Measurements from ENCODE around the gene GUCY1A2.

Gene GUCY1A2

DNA sequence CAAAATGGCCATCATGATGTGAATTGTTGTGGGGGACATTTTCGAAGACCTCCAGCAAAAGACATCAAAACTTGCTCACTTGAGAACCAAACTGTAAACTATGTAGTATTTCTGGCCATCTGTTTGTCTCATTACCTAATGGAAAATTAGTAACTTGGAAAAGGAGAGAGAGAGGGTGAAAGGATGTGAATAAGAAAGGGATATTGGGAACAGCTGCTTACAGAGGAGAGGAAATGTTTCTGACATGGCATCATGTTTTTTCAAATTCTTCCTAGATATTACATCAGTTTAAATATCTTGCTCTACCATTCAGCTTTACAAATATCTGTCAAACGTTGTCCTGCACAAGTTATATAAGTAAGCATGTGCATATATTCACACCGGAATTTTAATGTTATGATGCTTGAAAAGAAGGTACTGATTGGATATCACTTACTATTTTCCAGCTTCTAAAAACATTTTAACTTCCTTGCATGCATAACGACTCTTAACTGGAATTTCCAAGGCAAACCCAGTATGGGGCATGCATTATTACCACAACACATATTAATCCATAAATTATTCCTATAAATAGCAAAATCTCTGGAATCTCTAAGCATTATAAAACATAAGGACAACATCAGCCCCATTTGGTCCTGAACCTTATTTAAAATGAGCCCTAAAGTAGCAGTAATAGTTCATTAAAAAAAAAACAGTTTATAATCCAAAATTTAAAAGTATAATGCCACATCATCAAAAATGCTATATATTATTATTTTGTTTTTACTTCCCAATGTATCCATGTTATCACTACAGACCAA lies 20.0 kb downstream of the GUCY1A2 start:
- Histone ChIP-seq H3K27ac (ENCODE audit: low read depth, low read length) (no peak overlapping the region), H3K4me1 (ENCODE audit: control insufficient read depth, insufficient read depth, low read length) (peaks cover 8% of the 10 kb centered on the region; the same call in 1 of the 2 replicates)

DNA sequence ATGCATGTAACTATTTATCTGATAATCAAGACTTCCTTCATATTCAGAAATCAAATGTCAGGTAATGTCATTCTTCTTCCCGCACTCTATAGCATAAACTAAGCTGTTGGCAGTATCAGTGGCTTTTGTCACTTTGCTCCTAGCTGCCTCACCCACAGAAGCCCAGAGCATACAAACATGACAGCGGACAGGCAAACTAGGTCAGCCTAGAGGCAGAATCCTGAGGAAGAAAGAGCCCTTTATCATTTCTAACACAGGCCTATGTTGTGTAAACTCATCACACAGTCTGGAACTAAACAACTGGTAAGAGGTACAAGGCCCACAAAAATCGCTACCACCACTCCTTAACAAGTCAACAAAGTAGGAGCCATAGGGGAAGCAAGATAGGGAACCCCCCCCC lies 21.0 kb downstream of the GUCY1A2 start:
- no peak overlapping the region for H3K27ac ChIP-seq (ENCODE audit: low read depth, low read length)
- H3K36me3 ChIP-seq (ENCODE audit: control insufficient read depth, insufficient read depth, low read length) = no peaks in the 10 kb centered on the region
- H3K9me3 ChIP-seq (ENCODE audit: control insufficient read depth, insufficient read depth, low read length) = no peaks in the 10 kb centered on the region
- H3K9ac ChIP-seq (ENCODE audit: low read depth, low read length) = no peak overlapping the region
- H3K4me3 ChIP-seq (ENCODE audit: low read depth, low read length) = no peak overlapping the region
- peaks cover 8% of the 10 kb centered on the region; the same call in 1 of the 2 replicates for H3K4me1 ChIP-seq (ENCODE audit: control insufficient read depth, insufficient read depth, low read length)
- no peaks in the 10 kb centered on the region for H3K27me3 ChIP-seq (ENCODE audit: control insufficient read depth, insufficient read depth, low read length)

More for the DNA sequence above, 20.0 kb downstream of the GUCY1A2 start:
- no peaks in the 10 kb centered on the region for H3K9me3 ChIP-seq (ENCODE audit: control insufficient read depth, insufficient read depth, low read length)
- no peak overlapping the region for H3K9ac ChIP-seq (ENCODE audit: low read depth, low read length)
- no peak overlapping the region for H3K4me3 ChIP-seq (ENCODE audit: low read depth, low read length)
- H3K36me3 ChIP-seq (ENCODE audit: control insufficient read depth, insufficient read depth, low read length) = no peaks in the 10 kb centered on the region
- no peaks in the 10 kb centered on the region for H3K27me3 ChIP-seq (ENCODE audit: control insufficient read depth, insufficient read depth, low read length)

DNA sequence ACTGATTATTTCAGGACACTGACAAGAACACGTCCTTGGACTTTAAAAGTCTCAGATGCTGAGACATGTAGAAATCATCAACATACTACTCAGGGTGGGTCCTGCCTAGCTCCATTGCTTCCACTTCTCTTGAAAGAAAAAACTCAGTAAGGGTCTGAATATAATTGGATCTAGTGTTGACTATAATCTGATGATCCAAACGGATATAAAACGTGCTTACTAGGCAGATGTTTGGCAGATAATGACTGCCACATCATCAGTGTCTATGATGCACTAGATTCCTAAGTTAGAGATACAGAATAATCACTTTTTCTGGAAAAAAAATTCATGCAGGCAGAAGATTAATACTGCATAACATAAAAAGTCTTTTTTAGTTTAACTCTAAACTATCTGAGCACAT lies 21.6 kb downstream of the GUCY1A2 start:
- H3K36me3 ChIP-seq (ENCODE audit: control insufficient read depth, insufficient read depth, low read length) = no peaks in the 10 kb centered on the region
- H3K4me3 ChIP-seq (ENCODE audit: low read depth, low read length) = no peak overlapping the region
- H3K27me3 ChIP-seq (ENCODE audit: control insufficient read depth, insufficient read depth, low read length) = no peaks in the 10 kb centered on the region
- peaks cover 8% of the 10 kb centered on the region; the same call in 1 of the 2 replicates for H3K4me1 ChIP-seq (ENCODE audit: control insufficient read depth, insufficient read depth, low read length)
- no peak overlapping the region for H3K9ac ChIP-seq (ENCODE audit: low read depth, low read length)
- no peaks in the 10 kb centered on the region for H3K9me3 ChIP-seq (ENCODE audit: control insufficient read depth, insufficient read depth, low read length)
- no peak overlapping the region for H3K27ac ChIP-seq (ENCODE audit: low read depth, low read length)

DNA sequence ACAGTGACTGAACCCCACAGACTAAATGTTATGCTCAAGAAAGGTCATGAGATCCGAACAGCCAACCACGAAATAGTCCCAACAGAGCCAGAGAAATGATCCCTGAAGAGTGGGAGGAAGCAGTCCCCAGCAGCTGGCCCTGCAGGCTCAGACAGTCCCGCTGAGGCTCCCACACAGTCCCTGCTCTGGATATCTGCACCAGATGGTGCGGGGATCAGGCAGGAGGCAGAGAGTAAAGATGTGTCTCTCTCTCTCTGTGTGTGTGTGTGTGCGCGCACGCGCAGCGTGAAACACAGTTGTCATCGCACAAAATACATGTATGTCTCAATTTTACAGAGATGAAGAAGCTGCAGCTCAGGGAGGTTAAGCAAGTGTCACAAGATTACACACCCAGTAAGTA lies 27.9 kb downstream of the GUCY1A2 start:
- Histone ChIP-seq H3K36me3 (ENCODE audit: control insufficient read depth, insufficient read depth, low read length) (no peaks in the 10 kb centered on the region), H3K9me3 (ENCODE audit: control insufficient read depth, insufficient read depth, low read length) (no peaks in the 10 kb centered on the region), H3K27ac (ENCODE audit: low read depth, low read length) (no peak overlapping the region), H3K4me3 (ENCODE audit: low read depth, low read length) (no peak overlapping the region), H3K9ac (ENCODE audit: low read depth, low read length) (no peak overlapping the region), H3K4me1 (ENCODE audit: control insufficient read depth, insufficient read depth, low read length) (no peaks in the 10 kb centered on the region), H3K27me3 (ENCODE audit: control insufficient read depth, insufficient read depth, low read length) (no peaks in the 10 kb centered on the region)

DNA sequence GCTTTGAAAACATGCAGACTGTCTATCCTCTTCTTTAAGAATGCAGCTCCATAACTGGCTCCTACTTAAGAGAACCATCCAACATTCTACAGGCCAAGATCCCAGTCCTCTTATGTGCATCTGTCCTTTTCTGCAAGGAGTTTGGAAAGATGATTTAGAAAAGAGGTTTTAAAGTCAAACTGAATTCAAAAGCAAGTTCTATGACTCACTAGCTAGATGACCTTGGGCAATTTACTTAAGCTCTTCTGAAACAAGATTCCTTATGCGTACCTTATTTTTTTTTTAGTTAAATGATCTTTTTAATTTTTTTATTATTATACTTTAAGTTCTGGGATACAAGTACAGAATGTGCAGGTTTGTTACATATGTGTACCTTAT lies 29.2 kb downstream of the GUCY1A2 start:
- H3K4me3 ChIP-seq (ENCODE audit: low read depth, low read length) = no peak overlapping the region
- no peak overlapping the region for H3K27ac ChIP-seq (ENCODE audit: low read depth, low read length)
- H3K9me3 ChIP-seq (ENCODE audit: control insufficient read depth, insufficient read depth, low read length) = no peaks in the 10 kb centered on the region
- peaks cover 2% of the 10 kb centered on the region; the same call in 1 of the 2 replicates for H3K4me1 ChIP-seq (ENCODE audit: control insufficient read depth, insufficient read depth, low read length)
- no peaks in the 10 kb centered on the region for H3K27me3 ChIP-seq (ENCODE audit: control insufficient read depth, insufficient read depth, low read length)
- H3K36me3 ChIP-seq (ENCODE audit: control insufficient read depth, insufficient read depth, low read length) = no peaks in the 10 kb centered on the region
- H3K9ac ChIP-seq (ENCODE audit: low read depth, low read length) = no peak overlapping the region

DNA sequence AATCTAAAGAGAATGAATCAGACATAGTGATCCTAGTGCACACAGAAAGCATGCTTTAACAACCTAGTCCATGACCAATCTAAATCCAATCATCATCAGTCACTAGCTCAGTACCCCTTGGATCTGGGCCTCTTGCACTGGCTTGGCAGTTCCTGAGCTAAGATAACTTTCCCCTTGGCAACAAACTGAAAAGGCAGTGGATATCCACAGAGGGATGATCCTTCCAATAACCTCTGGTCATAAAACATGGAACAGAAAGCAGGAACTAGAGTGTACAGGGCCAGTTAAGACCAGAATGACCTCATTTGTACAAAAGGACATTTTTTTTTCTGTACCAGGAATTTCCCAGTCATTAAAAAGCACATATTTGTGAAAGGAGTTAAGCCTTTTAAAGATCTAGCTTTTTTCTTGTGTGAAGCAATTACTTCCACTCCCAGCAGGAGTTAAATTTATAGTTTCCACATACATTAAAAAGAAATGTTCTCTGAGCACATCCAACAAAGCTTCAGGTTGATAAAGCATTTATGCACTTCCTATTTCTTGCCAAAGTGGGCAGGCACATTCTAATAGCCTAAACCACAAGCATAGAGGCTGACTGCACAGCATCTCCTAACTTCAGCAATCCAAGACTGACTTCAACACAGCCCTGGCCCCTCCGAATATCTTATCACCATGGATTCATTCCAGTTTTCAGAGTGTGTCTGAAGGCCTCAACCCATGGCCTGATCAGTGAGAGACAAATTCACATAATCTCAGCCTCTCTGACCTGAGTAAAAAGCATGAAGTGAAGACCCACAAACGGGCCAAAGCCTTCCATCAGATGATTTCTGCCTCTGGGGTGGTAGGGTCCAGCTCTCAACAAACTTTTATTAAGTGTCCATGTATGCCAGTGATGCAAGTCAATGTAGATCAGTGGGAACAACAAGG lies 29.9 kb downstream of the GUCY1A2 start:
- Histone ChIP-seq H3K4me1 (ENCODE audit: control insufficient read depth, insufficient read depth, low read length) (peaks cover 8% of the 10 kb centered on the region; the same call in 1 of the 2 replicates), H3K9me3 (ENCODE audit: control insufficient read depth, insufficient read depth, low read length) (no peaks in the 10 kb centered on the region), H3K27ac (ENCODE audit: low read depth, low read length) (no peak overlapping the region), H3K36me3 (ENCODE audit: control insufficient read depth, insufficient read depth, low read length) (no peaks in the 10 kb centered on the region), H3K27me3 (ENCODE audit: control insufficient read depth, insufficient read depth, low read length) (no peaks in the 10 kb centered on the region), H3K4me3 (ENCODE audit: low read depth, low read length) (no peak overlapping the region), H3K9ac (ENCODE audit: low read depth, low read length) (no peak overlapping the region)

DNA sequence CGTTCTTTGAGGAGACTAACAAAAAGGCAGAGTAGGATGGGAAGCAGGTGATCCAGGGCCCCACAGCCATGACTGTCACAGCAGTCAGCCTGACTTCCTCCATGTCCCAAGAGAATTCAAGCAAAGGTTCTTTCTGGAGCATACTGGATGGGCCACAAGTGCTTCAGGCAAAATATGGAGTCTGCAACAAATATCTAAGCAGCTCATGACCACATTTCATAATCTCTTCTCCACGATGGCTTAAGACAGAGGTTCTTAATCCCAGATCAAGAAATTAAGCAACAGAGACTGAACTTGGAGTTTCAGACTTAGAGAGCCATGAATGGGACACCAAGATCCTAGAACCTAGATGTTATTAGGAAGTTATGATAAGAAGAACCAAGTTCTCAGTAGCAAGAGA lies 31.6 kb downstream of the GUCY1A2 start:
- Histone ChIP-seq H3K4me3 (ENCODE audit: low read depth, low read length) (no peak overlapping the region), H3K9ac (ENCODE audit: low read depth, low read length) (no peak overlapping the region), H3K9me3 (ENCODE audit: control insufficient read depth, insufficient read depth, low read length) (no peaks in the 10 kb centered on the region), H3K4me1 (ENCODE audit: control insufficient read depth, insufficient read depth, low read length) (peaks cover 9% of the 10 kb centered on the region; the same call in 1 of the 2 replicates), H3K27me3 (ENCODE audit: control insufficient read depth, insufficient read depth, low read length) (no peaks in the 10 kb centered on the region), H3K36me3 (ENCODE audit: control insufficient read depth, insufficient read depth, low read length) (no peaks in the 10 kb centered on the region), H3K27ac (ENCODE audit: low read depth, low read length) (no peak overlapping the region)

DNA sequence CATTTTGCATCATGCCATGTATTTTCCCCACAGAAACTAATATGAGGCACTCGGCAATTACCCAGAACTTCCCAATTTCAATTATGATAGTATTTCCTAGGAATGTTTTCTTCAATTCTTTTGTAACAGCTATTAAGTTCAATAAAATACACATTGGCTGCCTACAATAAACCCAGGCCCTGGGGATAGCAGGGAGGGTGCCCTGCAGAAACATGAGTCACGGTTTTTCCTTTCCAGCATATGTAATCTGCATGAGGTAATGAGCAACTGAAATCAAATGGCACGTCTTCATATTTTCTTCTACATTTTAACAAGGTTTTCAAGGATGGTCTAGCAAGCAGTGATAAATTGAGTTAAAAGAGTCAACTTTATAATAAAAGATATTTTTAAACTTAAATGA lies 32.0 kb downstream of the GUCY1A2 start:
- Histone ChIP-seq H3K9me3 (ENCODE audit: control insufficient read depth, insufficient read depth, low read length) (no peaks in the 10 kb centered on the region), H3K4me1 (ENCODE audit: control insufficient read depth, insufficient read depth, low read length) (peaks cover 9% of the 10 kb centered on the region; the same call in 1 of the 2 replicates), H3K27ac (ENCODE audit: low read depth, low read length) (no peak overlapping the region), H3K27me3 (ENCODE audit: control insufficient read depth, insufficient read depth, low read length) (no peaks in the 10 kb centered on the region), H3K4me3 (ENCODE audit: low read depth, low read length) (no peak overlapping the region), H3K9ac (ENCODE audit: low read depth, low read length) (no peak overlapping the region), H3K36me3 (ENCODE audit: control insufficient read depth, insufficient read depth, low read length) (no peaks in the 10 kb centered on the region)

DNA sequence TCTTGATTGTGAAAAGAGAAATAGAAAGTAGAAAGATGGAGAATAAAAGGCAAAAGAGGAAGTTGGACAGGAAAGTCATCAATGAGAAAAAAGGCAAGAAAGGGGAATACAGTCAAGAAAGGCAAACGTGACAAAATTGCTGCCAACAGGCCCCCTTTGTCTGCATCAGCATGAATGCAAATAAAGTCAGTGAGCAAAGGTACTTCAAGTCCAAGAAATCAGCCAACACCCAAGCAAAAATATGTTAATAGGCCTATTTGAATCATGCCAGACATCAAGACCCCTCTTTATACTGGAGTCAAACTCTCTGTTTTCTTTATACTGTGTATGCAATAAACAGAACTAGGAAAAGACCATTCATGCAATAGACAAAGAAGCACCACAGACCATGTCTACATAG lies 34.3 kb downstream of the GUCY1A2 start:
- H3K36me3 ChIP-seq (ENCODE audit: control insufficient read depth, insufficient read depth, low read length) = no peaks in the 10 kb centered on the region
- H3K4me3 ChIP-seq (ENCODE audit: low read depth, low read length) = no peak overlapping the region
- H3K27ac ChIP-seq (ENCODE audit: low read depth, low read length) = no peak overlapping the region
- H3K9me3 ChIP-seq (ENCODE audit: control insufficient read depth, insufficient read depth, low read length) = no peaks in the 10 kb centered on the region
- H3K4me1 ChIP-seq (ENCODE audit: control insufficient read depth, insufficient read depth, low read length) = peaks cover 9% of the 10 kb centered on the region; the same call in 1 of the 2 replicates
- no peaks in the 10 kb centered on the region for H3K27me3 ChIP-seq (ENCODE audit: control insufficient read depth, insufficient read depth, low read length)
- H3K9ac ChIP-seq (ENCODE audit: low read depth, low read length) = no peak overlapping the region

DNA sequence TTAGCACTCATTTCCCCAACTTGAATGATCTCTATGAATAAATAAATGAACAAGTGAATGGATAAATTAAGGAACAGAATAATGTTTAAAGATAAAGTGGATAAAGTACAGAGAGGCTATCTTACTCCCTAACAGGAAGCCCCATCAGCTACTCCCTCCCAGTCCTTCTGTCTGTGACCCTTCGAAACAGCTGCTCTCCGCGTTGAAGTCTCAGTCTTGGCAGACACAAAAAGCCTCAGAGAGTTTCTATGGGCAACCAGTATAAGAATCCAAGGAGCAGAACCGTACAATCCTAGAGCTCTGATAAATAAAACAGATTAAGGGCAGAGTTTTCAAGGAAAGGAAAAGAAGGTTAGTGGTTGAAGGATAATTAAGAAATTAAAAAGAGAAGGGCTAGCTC lies 35.0 kb downstream of the GUCY1A2 start:
- Histone ChIP-seq H3K4me1 (ENCODE audit: control insufficient read depth, insufficient read depth, low read length) (peaks cover 9% of the 10 kb centered on the region; the same call in 1 of the 2 replicates), H3K9ac (ENCODE audit: low read depth, low read length) (no peak overlapping the region), H3K27ac (ENCODE audit: low read depth, low read length) (no peak overlapping the region)

DNA sequence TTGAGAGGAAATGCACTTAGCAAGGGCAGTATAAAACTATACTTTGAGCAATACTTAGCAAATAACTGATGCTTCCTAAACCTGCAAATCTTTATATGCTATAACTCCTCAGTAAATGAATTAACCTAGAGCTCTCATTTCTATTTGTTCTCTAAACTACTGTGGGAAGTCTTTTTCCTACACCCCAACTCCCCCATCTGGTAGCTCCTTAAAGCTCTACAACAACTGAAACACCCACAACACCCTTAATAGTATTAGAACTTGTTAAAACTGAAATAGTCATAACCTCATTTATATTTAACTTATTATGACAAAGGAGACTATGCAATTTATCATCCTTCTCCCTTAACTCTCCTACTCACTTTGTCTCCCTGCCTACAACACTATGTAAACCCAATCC lies 43.4 kb downstream of the GUCY1A2 start:
- no peaks in the 10 kb centered on the region for H3K9me3 ChIP-seq (ENCODE audit: control insufficient read depth, insufficient read depth, low read length)
- no peak overlapping the region for H3K27ac ChIP-seq (ENCODE audit: low read depth, low read length)
- H3K27me3 ChIP-seq (ENCODE audit: control insufficient read depth, insufficient read depth, low read length) = no peaks in the 10 kb centered on the region
- H3K4me3 ChIP-seq (ENCODE audit: low read depth, low read length) = no peak overlapping the region
- H3K9ac ChIP-seq (ENCODE audit: low read depth, low read length) = no peak overlapping the region
- H3K36me3 ChIP-seq (ENCODE audit: control insufficient read depth, insufficient read depth, low read length) = no peaks in the 10 kb centered on the region
- H3K4me1 ChIP-seq (ENCODE audit: control insufficient read depth, insufficient read depth, low read length) = peaks cover 14% of the 10 kb centered on the region

More for the DNA sequence above, 35.0 kb downstream of the GUCY1A2 start:
- H3K9me3 ChIP-seq (ENCODE audit: control insufficient read depth, insufficient read depth, low read length) = no peaks in the 10 kb centered on the region
- no peaks in the 10 kb centered on the region for H3K27me3 ChIP-seq (ENCODE audit: control insufficient read depth, insufficient read depth, low read length)
- no peak overlapping the region for H3K4me3 ChIP-seq (ENCODE audit: low read depth, low read length)
- no peaks in the 10 kb centered on the region for H3K36me3 ChIP-seq (ENCODE audit: control insufficient read depth, insufficient read depth, low read length)

Measured in HUES48 (cell line).